Measurements from ENCODE around the gene MALAT1.

The MALAT1 gene

GRCh38 chr11:65540290-65541092, 41.6 kb downstream of the MALAT1 start:
- Histone ChIP-seq H3F3A (ENCODE audit: insufficient read depth) (no peaks in the 10 kb centered on the region; the same call in 1 of the 2 replicates), H3K4me3 (ENCODE audit: insufficient read depth, low read length, poor library complexity, severe bottlenecking) (peak overlapping the region; percentile 47), H4K20me1 (ENCODE audit: low read depth, low read length) (no peaks in the 10 kb centered on the region), H2AFZ (ENCODE audit: low read depth, low read length, severe bottlenecking) (peak overlapping the region; percentile 38), H3K9me2 (replicated peaks; ENCODE audit: insufficient read depth, low read length) (no peaks in the 10 kb centered on the region), H3K9ac (ENCODE audit: low read length) (peak overlapping the region; percentile 55), H3K27ac (ENCODE audit: low read depth, low read length) (peak overlapping the region; percentile 48), H3K79me2 (ENCODE audit: insufficient read depth, low read length) (no peaks in the 10 kb centered on the region), H3K9me3 (ENCODE audit: insufficient read depth, low read length) (no peaks in the 10 kb centered on the region), H3K4me2 (ENCODE audit: low read depth, low read length, poor library complexity, severe bottlenecking) (peak overlapping the region; percentile 49), H3K27me3 (ENCODE audit: low read length) (no peaks in the 10 kb centered on the region), H3K36me3 (ENCODE audit: low read length) (no peaks in the 10 kb centered on the region)
- peak; percentile 79 for TF ChIP-seq CTCF (IDR thresholded peaks at IDR 0.05; ENCODE audit: insufficient read depth, low read length, poor library complexity, severe bottlenecking)
- TF ChIP-seq EZH2phosphoT487 (conservative IDR thresholded peaks at IDR 0.05; ENCODE audit: low read length), result no peak

- H3K4me3 ChIP-seq (ENCODE audit: insufficient read depth, low read length, poor library complexity, severe bottlenecking), result peak overlapping the region; percentile 47
- no peak for TF ChIP-seq EZH2phosphoT487 (conservative IDR thresholded peaks at IDR 0.05; ENCODE audit: low read length)
- peak; percentile 14 for TF ChIP-seq CTCF (IDR thresholded peaks at IDR 0.05; ENCODE audit: insufficient read depth, low read length, poor library complexity, severe bottlenecking)
- no peaks in the 10 kb centered on the region for H3K79me2 ChIP-seq (ENCODE audit: insufficient read depth, low read length)
- peak overlapping the region; percentile 48 for H3K27ac ChIP-seq (ENCODE audit: low read depth, low read length)
- no peaks in the 10 kb centered on the region for H4K20me1 ChIP-seq (ENCODE audit: low read depth, low read length)
- H3K9me3 ChIP-seq (ENCODE audit: insufficient read depth, low read length), result no peaks in the 10 kb centered on the region
- H3F3A ChIP-seq (ENCODE audit: insufficient read depth), result peaks cover 8% of the 10 kb centered on the region
- H3K36me3 ChIP-seq (ENCODE audit: low read length), result no peaks in the 10 kb centered on the region
- H3K9me2 ChIP-seq (replicated peaks; ENCODE audit: insufficient read depth, low read length), result no peaks in the 10 kb centered on the region
- H3K4me2 ChIP-seq (ENCODE audit: low read depth, low read length, poor library complexity, severe bottlenecking), result peak overlapping the region; percentile 49
- H3K27me3 ChIP-seq (ENCODE audit: low read length), result no peaks in the 10 kb centered on the region
- H2AFZ ChIP-seq (ENCODE audit: low read depth, low read length, severe bottlenecking), result peak overlapping the region; percentile 38
- peak overlapping the region; percentile 55 for H3K9ac ChIP-seq (ENCODE audit: low read length)
These were observed 42.5 kb downstream of the MALAT1 start for GRCh38 chr11:65541093-65541982.

GRCh38 chr11:65542738-65543390, 44.0 kb downstream of the MALAT1 start:
- peaks cover 11% of the 10 kb centered on the region for H3F3A ChIP-seq (ENCODE audit: insufficient read depth)
- H4K20me1 ChIP-seq (ENCODE audit: low read depth, low read length), result no peaks in the 10 kb centered on the region
- H3K4me3 ChIP-seq (ENCODE audit: insufficient read depth, low read length, poor library complexity, severe bottlenecking), result no peak overlapping the region
- H3K27ac ChIP-seq (ENCODE audit: low read depth, low read length), result no peak overlapping the region
- no peaks in the 10 kb centered on the region for H3K36me3 ChIP-seq (ENCODE audit: low read length)
- H3K9ac ChIP-seq (ENCODE audit: low read length), result no peak overlapping the region
- no peaks in the 10 kb centered on the region for H3K27me3 ChIP-seq (ENCODE audit: low read length)
- H3K4me2 ChIP-seq (ENCODE audit: low read depth, low read length, poor library complexity, severe bottlenecking), result no peak overlapping the region
- TF ChIP-seq EZH2phosphoT487 (conservative IDR thresholded peaks at IDR 0.05; ENCODE audit: low read length) (no peak), CTCF (IDR thresholded peaks at IDR 0.05; ENCODE audit: insufficient read depth, low read length, poor library complexity, severe bottlenecking) (no peak)
- H3K9me2 ChIP-seq (replicated peaks; ENCODE audit: insufficient read depth, low read length), result no peaks in the 10 kb centered on the region
- H3K9me3 ChIP-seq (ENCODE audit: insufficient read depth, low read length), result no peaks in the 10 kb centered on the region
- no peak overlapping the region for H2AFZ ChIP-seq (ENCODE audit: low read depth, low read length, severe bottlenecking)
- no peaks in the 10 kb centered on the region for H3K79me2 ChIP-seq (ENCODE audit: insufficient read depth, low read length)

Data from SU-DHL-6 (cell line).